Ishikawa (cell line): ENCODE data around the gene GARIN3.

Source experiments
- CEBPB ChIP-seq: IDR thresholded peaks from 2 replicates; pipeline ENCODE4 v1.6.1; 2012
- EP300 ChIP-seq: IDR thresholded peaks from 2 replicates; pipeline ENCODE4 v1.6.1; 2012; ENCODE audit warnings: borderline replicate concordance
- NFIC ChIP-seq: IDR thresholded peaks from 2 replicates; pipeline ENCODE4 v1.6.1; 2012
- TAF1 ChIP-seq: IDR thresholded peaks from 2 replicates; pipeline ENCODE4 v1.6.1; 2012; ENCODE audit warnings: low read depth, mild to moderate bottlenecking
- TCF12 ChIP-seq: IDR thresholded peaks from 2 replicates; pipeline ENCODE4 v1.6.1; 2012; ENCODE audit warnings: low read depth
- ZBTB7A ChIP-seq: IDR thresholded peaks from 2 replicates; pipeline ENCODE4 v1.6.1; 2012; ENCODE audit warnings: low read depth
- TF ChIP-seq, protein P1 (sequence below): IDR thresholded peaks from 2 replicates; pipeline ENCODE4 v1.6.1; 2012
- TF ChIP-seq, protein P2 (sequence below): IDR thresholded peaks from 2 replicates; pipeline ENCODE4 v1.6.1; 2012; ENCODE audit warnings: low read depth, mild to moderate bottlenecking

- TF ChIP-seq EP300 (no peak), CEBPB (no peak), TCF12 (no peak), ZBTB7A (no peak), TAF1 (no peak), NFIC (no peak)
- TF ChIP-seq, protein P1, sequence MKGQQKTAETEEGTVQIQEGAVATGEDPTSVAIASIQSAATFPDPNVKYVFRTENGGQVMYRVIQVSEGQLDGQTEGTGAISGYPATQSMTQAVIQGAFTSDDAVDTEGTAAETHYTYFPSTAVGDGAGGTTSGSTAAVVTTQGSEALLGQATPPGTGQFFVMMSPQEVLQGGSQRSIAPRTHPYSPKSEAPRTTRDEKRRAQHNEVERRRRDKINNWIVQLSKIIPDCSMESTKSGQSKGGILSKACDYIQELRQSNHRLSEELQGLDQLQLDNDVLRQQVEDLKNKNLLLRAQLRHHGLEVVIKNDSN = no peak
- TF ChIP-seq, protein P2, sequence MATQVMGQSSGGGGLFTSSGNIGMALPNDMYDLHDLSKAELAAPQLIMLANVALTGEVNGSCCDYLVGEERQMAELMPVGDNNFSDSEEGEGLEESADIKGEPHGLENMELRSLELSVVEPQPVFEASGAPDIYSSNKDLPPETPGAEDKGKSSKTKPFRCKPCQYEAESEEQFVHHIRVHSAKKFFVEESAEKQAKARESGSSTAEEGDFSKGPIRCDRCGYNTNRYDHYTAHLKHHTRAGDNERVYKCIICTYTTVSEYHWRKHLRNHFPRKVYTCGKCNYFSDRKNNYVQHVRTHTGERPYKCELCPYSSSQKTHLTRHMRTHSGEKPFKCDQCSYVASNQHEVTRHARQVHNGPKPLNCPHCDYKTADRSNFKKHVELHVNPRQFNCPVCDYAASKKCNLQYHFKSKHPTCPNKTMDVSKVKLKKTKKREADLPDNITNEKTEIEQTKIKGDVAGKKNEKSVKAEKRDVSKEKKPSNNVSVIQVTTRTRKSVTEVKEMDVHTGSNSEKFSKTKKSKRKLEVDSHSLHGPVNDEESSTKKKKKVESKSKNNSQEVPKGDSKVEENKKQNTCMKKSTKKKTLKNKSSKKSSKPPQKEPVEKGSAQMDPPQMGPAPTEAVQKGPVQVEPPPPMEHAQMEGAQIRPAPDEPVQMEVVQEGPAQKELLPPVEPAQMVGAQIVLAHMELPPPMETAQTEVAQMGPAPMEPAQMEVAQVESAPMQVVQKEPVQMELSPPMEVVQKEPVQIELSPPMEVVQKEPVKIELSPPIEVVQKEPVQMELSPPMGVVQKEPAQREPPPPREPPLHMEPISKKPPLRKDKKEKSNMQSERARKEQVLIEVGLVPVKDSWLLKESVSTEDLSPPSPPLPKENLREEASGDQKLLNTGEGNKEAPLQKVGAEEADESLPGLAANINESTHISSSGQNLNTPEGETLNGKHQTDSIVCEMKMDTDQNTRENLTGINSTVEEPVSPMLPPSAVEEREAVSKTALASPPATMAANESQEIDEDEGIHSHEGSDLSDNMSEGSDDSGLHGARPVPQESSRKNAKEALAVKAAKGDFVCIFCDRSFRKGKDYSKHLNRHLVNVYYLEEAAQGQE = no peak
Observed at GRCh38 chr5:157182143-157182757, 16.2 kb upstream of the GARIN3 start.
